OCI-LY3 (cell line): ENCODE results near the gene SLAMF7.

Experiments used
- CTCF ChIP-seq: fragments of 200-600, 300-600 bp; sonication (generic); IDR thresholded peaks from 2 replicates; pipeline ENCODE4 v1.5.1; 2014; ENCODE audit warnings: antibody characterized with exemption, low read length, low read depth
- EZH2phosphoT487 ChIP-seq: fragments of 200-600 bp; shearing (Covaris generic); IDR thresholded peaks from 2 replicates; pipeline ENCODE4 v1.6.1; 2018; ENCODE audit warnings: antibody characterized with exemption, mixed run types, low read depth

- TF ChIP-seq CTCF (no peak), EZH2phosphoT487 (no peak)
Measured at GRCh38 chr1:160800142-160800541, 61.1 kb downstream of the SLAMF7 start.
